D341Med (cell line): ENCODE results near the gene KRT34.
"Not testable (repeated sequence)": the region's sequence is repeated elsewhere in the genome, so short reads cannot be mapped to it uniquely, and the experiment has no call there.

Experiments used
- DNase-seq: peaks from one replicate; pipeline ENCODE4 v3.0.0; 2012; ENCODE audit warnings: low spot score

KRT34 gene

GRCh38 chr17:41404024-41404671 is 22.0 kb upstream of the KRT34 start:
- no peak for DNase-seq

- no peak for DNase-seq
These were observed 21.4 kb upstream of the KRT34 start for GRCh38 chr17:41403404-41404023.

GRCh38 chr17:41402161-41402560 is 20.1 kb upstream of the KRT34 start:
- DNase-seq: no peak

GRCh38 chr17:41396996-41397660 is 15.0 kb upstream of the KRT34 start, which contains the start of gene KRT31:
KRT31 (minus strand) TSS chr17:41397608; CDS start chr17:41397539, 69 bp downstream.
- no peak for DNase-seq

GRCh38 chr17:41396340-41396739 is 14.2 kb upstream of the KRT34 start:
- no peak for DNase-seq

GRCh38 chr17:41395611-41396010 is 13.5 kb upstream of the KRT34 start:
- DNase-seq: no peak

GRCh38 chr17:41395044-41395443 is 12.9 kb upstream of the KRT34 start:
- DNase-seq: not testable (repeated sequence)

GRCh38 chr17:41394254-41394996 is 12.3 kb upstream of the KRT34 start:
- no peak for DNase-seq

GRCh38 chr17:41393826-41394225 is 11.7 kb upstream of the KRT34 start:
- DNase-seq: no peak

- DNase-seq: no peak
These were observed 11.2 kb upstream of the KRT34 start for GRCh38 chr17:41393294-41393693.

- DNase-seq: no peak
These were observed 10.2 kb upstream of the KRT34 start for GRCh38 chr17:41392278-41392677.

- DNase-seq: no peak
These were observed 9.4 kb upstream of the KRT34 start for GRCh38 chr17:41391535-41391934.

GRCh38 chr17:41390411-41390938 is 8.4 kb upstream of the KRT34 start:
- DNase-seq: no peak

GRCh38 chr17:41387670-41388069 is 5.6 kb upstream of the KRT34 start:
- no peak for DNase-seq

GRCh38 chr17:41386227-41386626 is 4.1 kb upstream of the KRT34 start:
- no peak for DNase-seq

- no peak for DNase-seq
These were observed 1.6 kb upstream of the KRT34 start for GRCh38 chr17:41383690-41384089.

- no peak for DNase-seq
These were observed 288 bp upstream of the KRT34 start for GRCh38 chr17:41382394-41382793.

- DNase-seq: not testable (repeated sequence)
These were observed 2.0 kb downstream of the KRT34 start for GRCh38 chr17:41380091-41380490.

- DNase-seq: no peak
These were observed 4.6 kb downstream of the KRT34 start for GRCh38 chr17:41377546-41377945.

- no peak for DNase-seq
These were observed 12.4 kb downstream of the KRT34 start, which contains the start of gene KRT33B for GRCh38 chr17:41369713-41370112. KRT33B (minus strand) TSS chr17:41369813; CDS start chr17:41369750, 63 bp downstream.

GRCh38 chr17:41369023-41369422 is 13.1 kb downstream of the KRT34 start:
- DNase-seq: no peak

GRCh38 chr17:41367426-41368075 is 14.6 kb downstream of the KRT34 start:
- DNase-seq: no peak
